Stimulated activated CD8-positive, alpha-beta memory T cell treated with anti-CD3 and anti-CD28 coated beads, Interleukin-15, amount 100 ng/mL, for 48 hours (primary cell): ENCODE data around the gene PLA2G4E.
A peak's percentile ranks its signal among the peaks of the same experiment; 100 is the strongest.

Experiments
- DNase-seq, 2 donors: peaks; one replicate each; pipeline ENCODE4 v3.0.0-alpha.2; 2020; ENCODE audit warnings: low read depth in 2 of 2

Gene PLA2G4E, protein sequence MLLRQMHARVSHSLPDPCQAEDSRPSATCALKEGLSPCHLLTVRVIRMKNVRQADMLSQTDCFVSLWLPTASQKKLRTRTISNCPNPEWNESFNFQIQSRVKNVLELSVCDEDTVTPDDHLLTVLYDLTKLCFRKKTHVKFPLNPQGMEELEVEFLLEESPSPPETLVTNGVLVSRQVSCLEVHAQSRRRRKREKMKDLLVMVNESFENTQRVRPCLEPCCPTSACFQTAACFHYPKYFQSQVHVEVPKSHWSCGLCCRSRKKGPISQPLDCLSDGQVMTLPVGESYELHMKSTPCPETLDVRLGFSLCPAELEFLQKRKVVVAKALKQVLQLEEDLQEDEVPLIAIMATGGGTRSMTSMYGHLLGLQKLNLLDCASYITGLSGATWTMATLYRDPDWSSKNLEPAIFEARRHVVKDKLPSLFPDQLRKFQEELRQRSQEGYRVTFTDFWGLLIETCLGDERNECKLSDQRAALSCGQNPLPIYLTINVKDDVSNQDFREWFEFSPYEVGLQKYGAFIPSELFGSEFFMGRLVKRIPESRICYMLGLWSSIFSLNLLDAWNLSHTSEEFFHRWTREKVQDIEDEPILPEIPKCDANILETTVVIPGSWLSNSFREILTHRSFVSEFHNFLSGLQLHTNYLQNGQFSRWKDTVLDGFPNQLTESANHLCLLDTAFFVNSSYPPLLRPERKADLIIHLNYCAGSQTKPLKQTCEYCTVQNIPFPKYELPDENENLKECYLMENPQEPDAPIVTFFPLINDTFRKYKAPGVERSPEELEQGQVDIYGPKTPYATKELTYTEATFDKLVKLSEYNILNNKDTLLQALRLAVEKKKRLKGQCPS

GRCh38 chr15:42020713-42021273 is at the start of gene PLA2G4E:
Gene PLA2G4E, minus strand, starts transcription at chr15:42021042. Its CDS starts 12 bp downstream, at chr15:42021030.
- no peak for DNase-seq

- no peak for DNase-seq
These were observed 49.6 kb upstream of the PLA2G4E start for GRCh38 chr15:42070279-42070975.

DNA sequence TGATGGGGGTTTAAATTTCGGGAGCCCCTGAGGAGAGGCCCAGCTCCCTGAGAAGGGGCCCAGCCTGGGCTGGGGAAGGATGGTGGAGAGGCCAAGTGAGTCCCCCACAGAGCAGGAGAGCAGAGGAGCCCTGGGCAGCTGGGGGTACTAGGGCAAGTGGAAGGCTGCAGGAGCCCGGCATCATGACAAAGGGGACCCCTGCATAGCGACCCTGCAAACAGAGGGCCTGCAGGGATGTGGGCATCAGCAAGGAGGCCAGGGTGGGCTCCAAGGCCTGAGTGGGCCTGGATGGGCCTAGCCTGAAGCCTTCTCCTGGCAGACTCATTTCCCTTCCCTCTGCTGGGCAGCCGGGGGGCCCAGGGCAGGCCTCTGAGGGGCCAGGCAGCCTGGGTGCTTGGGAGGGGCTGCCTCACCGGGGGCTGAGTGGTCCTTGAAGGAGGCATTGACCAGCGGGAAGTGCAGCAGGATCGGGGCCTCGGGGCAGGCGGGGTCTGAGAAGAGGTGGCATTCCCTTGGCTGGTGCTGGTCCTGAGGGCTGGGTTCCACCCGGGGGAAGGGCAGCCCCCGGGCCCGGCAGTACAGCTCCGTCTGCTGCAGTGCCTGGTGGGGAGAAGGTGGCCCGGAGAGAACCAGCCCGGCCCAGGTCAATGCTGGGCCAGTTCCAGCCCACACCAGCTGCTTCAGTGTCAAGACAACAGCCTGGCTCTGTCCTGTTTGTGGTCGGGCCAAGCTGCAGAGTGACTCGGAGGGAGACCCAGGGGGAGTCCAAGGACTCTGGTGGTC is 48.8 kb upstream of the PLA2G4E start:
- DNase-seq: no peak

DNA sequence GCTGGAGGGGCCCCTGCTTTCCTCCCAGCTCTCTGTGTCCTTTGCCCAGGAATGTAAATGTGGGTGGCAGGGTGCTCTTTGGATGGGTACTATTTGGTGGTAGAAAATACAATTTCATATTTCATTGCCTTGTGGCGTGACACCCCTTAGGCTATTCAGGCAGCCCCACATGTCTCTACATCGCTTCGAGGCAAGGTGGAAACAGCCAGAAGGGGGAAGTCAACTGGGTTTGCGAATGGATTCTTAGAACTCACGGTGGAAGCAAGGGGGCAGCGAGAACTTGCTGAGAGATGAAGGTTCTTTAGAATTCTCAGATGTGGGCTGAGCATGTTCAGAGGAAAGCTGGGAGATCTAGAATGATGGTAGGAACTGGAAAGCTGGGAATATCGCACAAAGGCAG is 48.2 kb upstream of the PLA2G4E start:
- no peak for DNase-seq

- no peak for DNase-seq
These were observed 47.8 kb upstream of the PLA2G4E start for GRCh38 chr15:42068601-42069000.

- DNase-seq: no peak
These were observed 46.0 kb upstream of the PLA2G4E start for GRCh38 chr15:42066764-42067415.

GRCh38 chr15:42065468-42065867 is 44.6 kb upstream of the PLA2G4E start:
- DNase-seq: no peak

- no peak for DNase-seq
These were observed 44.2 kb upstream of the PLA2G4E start for GRCh38 chr15:42065033-42065432.

- DNase-seq: no peak
These were observed 43.4 kb upstream of the PLA2G4E start for GRCh38 chr15:42064271-42064670.

DNA sequence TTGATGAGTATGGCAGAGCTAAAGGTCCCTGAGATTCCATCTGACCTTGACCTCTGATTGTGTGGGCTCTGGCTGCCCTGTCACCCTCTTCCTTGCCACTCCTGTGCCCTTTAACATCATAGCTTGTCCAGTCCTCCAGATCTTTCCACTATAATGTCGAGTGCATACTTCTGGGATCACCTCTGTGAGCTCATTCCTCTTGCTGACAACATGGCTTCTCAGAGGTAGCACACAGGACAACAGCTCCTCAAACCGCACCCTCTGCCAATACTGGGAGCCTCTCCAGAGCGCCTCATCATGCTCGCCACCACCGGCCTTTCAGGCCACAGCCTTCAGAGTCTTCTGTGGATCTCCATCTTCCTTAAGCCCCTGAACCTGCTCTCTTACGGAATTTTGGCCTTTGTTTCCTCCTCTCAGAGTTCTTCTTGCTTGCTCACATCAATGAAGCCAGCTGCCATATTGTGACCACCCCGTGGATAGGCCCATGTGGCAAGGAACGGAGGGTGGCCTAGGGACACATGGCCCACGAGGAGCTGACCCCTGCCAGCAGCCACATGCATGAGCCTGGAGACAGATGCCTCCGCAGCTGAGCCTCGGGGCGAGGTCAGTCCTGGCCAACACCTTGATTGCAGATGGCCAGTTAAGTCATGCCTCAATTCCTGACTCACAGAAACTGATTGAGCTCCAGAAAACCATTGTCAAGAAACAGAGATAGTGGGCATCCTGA is 42.4 kb upstream of the PLA2G4E start:
- no peak for DNase-seq

GRCh38 chr15:42062284-42062806 is 41.5 kb upstream of the PLA2G4E start:
- no peak for DNase-seq

GRCh38 chr15:42060797-42061196 is 40.0 kb upstream of the PLA2G4E start:
- no peak for DNase-seq

DNA sequence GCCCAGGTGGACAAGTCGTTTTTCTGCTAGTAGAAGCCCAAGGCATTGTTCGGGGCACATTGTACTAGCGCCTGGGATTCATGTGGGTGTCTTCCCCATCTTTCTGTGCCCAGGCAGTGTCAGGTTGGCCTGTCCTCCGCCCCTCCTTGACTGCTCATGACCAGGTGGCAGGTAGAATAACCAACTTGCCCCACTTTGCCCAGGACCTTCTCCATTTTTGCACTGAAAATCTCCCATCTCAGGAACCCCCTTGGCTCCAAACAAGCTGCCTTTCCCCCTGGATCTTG is 39.6 kb upstream of the PLA2G4E start:
- DNase-seq: no peak

GRCh38 chr15:42059661-42060476 is 39.0 kb upstream of the PLA2G4E start:
- DNase-seq: peak; percentile 19 to 41

DNA sequence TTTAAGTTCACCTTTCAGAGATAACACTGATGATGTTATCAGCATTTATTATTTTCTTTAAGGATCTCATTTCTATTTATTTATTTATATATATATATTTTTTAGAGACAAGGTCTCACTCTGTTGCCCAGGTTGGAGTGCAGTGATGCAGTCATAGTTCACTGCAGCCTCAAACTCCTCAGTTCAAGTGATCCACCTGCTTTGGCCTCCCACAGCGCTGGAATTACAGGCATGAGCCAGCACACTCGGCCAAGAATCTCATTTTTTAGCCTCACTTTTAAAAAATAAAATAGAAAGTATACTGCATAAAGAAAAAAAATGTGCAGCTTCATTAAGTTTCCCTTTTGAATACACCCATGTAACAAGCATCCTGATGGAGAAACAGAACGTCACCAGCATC is 37.9 kb upstream of the PLA2G4E start:
- no peak for DNase-seq

- no peak for DNase-seq
These were observed 37.2 kb upstream of the PLA2G4E start for GRCh38 chr15:42057799-42058646.

DNA sequence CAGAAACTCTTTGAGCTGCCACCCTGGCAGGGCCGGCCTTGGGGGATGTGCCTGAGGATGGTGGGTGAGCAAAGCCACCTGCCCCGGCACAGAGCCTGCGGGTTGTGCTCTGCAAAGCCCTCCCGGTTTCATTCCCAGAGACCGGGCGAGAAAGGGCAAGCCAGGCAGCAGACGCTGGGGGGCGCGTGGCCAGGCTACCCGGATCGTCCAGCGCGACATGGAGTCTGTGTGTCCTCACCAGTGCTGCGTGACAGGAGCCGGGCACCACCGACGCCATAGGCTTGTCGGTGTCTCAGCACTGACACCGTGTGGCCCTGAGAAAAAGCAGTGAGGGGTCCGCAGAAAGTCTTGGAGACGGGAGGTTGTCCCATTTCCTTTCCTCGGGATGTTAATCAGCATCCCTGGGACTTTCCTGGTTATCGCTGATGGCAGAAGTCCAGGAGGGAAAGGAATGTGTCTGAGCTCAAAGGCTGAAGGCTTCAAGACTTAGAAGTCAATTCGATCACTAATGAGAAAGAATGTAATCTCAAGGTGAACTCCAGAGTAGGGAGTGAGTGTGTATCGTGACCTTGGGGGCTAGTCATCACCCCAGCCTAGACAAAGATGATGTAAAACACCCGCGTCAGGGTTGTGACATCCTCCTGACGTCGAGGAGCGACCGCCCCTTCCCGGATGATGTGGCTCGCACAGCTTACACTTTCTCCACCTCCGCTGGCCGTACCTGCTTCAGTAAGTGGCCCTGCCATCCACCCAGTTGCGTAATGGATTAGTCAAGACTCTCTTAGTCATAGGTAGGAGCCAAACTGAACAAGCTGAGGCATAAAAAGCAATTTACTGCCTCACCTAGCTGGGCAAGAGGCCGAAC is 36.3 kb upstream of the PLA2G4E start:
- peak; percentile 27 to 58 for DNase-seq
